Brain microvascular endothelial cell (primary cell): ENCODE data around the gene SLC25A21.

ENCODE experiments used
- DNase-seq: peaks from one replicate; pipeline ENCODE4 v3.0.0-alpha.2; 2020
- H3K27ac ChIP-seq: fragments of 250-450 bp; sonication (Bioruptor Pico); 2 replicates; pipeline ENCODE4 v1.5.1; 2020; ENCODE audit warnings: mild to moderate bottlenecking, moderate library complexity
- H3K27me3 ChIP-seq: fragments of 250-450 bp; sonication (Bioruptor Pico); replicated peaks from 2 replicates; pipeline ENCODE4 v1.5.1; 2020; ENCODE audit warnings: mild to moderate bottlenecking
- H3K36me3 ChIP-seq: fragments of 250-450 bp; sonication (Bioruptor Pico); replicated peaks from 2 replicates; pipeline ENCODE4 v1.5.1; 2020; ENCODE audit warnings: mild to moderate bottlenecking
- H3K4me3 ChIP-seq: 2 replicates; pipeline ENCODE4 v1.5.1; 2011; ENCODE audit warnings: low read depth, mild to moderate bottlenecking, control low read depth, low read length, moderate library complexity
- CTCF ChIP-seq: IDR thresholded peaks from 2 replicates; pipeline ENCODE4 v1.5.1; 2011; ENCODE audit warnings: low read depth, mild to moderate bottlenecking, moderate library complexity, low read length, control low read depth, inconsistent platforms; ENCODE audit errors: missing control alignments
- in situ Hi-C: cut with HindIII; loops from 2 replicates; pipeline ENCODE4 v1.10.0; 2017; ENCODE audit warnings: low sequenced_read_pairs, low pct_ligation_motif_present

The SLC25A21 gene

GRCh38 chr14:37129047-37129446 is 43.4 kb downstream of the SLC25A21 start:
- in situ Hi-C loops: no loop called here
- Histone ChIP-seq H3K27ac (no peak overlapping the region), H3K4me3 (no peak overlapping the region), H3K36me3 (no peaks in the 10 kb centered on the region), H3K27me3 (no peaks in the 10 kb centered on the region)
- no peak for DNase-seq
- TF ChIP-seq CTCF: no peak

GRCh38 chr14:37124614-37125013 is 47.8 kb downstream of the SLC25A21 start:
- in situ Hi-C loops: no loop called here
- TF ChIP-seq CTCF: peak; percentile 20

GRCh38 chr14:37122919-37123639 is 49.3 kb downstream of the SLC25A21 start:
- Histone ChIP-seq H3K27me3 (no peaks in the 10 kb centered on the region), H3K36me3 (no peaks in the 10 kb centered on the region), H3K4me3 (no peak overlapping the region), H3K27ac (no peak overlapping the region)
- DNase-seq: no peak
- in situ Hi-C loops: no loop called here
- TF ChIP-seq CTCF: no peak

More at GRCh38 chr14:37124614-37125013, 47.8 kb downstream of the SLC25A21 start:
- H3K27me3 ChIP-seq: no peaks in the 10 kb centered on the region
- no peak for DNase-seq
- H3K4me3 ChIP-seq: no peak overlapping the region
- H3K27ac ChIP-seq: no peak overlapping the region
- no peaks in the 10 kb centered on the region for H3K36me3 ChIP-seq

GRCh38 chr14:37122288-37122687 is 50.1 kb downstream of the SLC25A21 start:
- TF ChIP-seq CTCF: no peak
- in situ Hi-C loops: no loop called here

GRCh38 chr14:37118673-37119366 is 53.6 kb downstream of the SLC25A21 start:
- in situ Hi-C loops: no loop called here
- Histone ChIP-seq H3K36me3 (no peaks in the 10 kb centered on the region), H3K4me3 (no peak overlapping the region), H3K27ac (no peak overlapping the region), H3K27me3 (no peaks in the 10 kb centered on the region)
- no peak for TF ChIP-seq CTCF
- DNase-seq: no peak

More at GRCh38 chr14:37122288-37122687, 50.1 kb downstream of the SLC25A21 start:
- Histone ChIP-seq H3K4me3 (no peak overlapping the region), H3K27me3 (no peaks in the 10 kb centered on the region), H3K36me3 (no peaks in the 10 kb centered on the region), H3K27ac (no peak overlapping the region)
- DNase-seq: no peak
